GM12891 (cell line): Measurements from ENCODE around the gene KIRREL2.

Source experiments
- PAX5 ChIP-seq: IDR thresholded peaks from 2 replicates; pipeline ENCODE4 v1.6.1; 2011; ENCODE audit warnings: low read length, moderate library complexity, mild to moderate bottlenecking; ENCODE audit not compliant: insufficient read depth, severe bottlenecking
- POLR2A ChIP-seq: IDR thresholded peaks from 2 replicates; pipeline ENCODE4 v1.6.1; 2011; ENCODE audit warnings: low read depth, low read length, control low read depth
- POLR2AphosphoS5 ChIP-seq: IDR thresholded peaks from 2 replicates; pipeline ENCODE4 v1.6.1; 2011; ENCODE audit warnings: low read depth, low read length, control low read depth
- POU2F2 ChIP-seq: IDR thresholded peaks from 2 replicates; pipeline ENCODE4 v1.6.1; 2011; ENCODE audit warnings: low read depth, mild to moderate bottlenecking, control low read depth, low read length, moderate library complexity

GRCh38 chr19:35818445-35818844 lies 38.3 kb upstream of the KIRREL2 start:
- TF ChIP-seq POLR2A = no peak
- no peak for TF ChIP-seq POLR2AphosphoS5
- TF ChIP-seq PAX5 = no peak
- no peak for TF ChIP-seq POU2F2
